Activated CD4-positive, alpha-beta T cell treated with anti-CD3 and anti-CD28 coated beads for 36 hours (primary cell): ENCODE results near the gene RTBDN. TPM values are rescaled to one million over a fixed set of nuclear protein-coding genes. Genes with fewer than 3 reads are reported as not detected.

Experiments
- ATAC-seq: fragments of 200-7000 bp; cut with Tn5 transposase; one replicate; pipeline ENCODE4 v1.10.0; 2021; ENCODE audit warnings: mild to moderate bottlenecking, moderate library complexity
- CTCF ChIA-PET: fragments of 350-600 bp; sonication (Branson Sonifier 250); formaldehyde crosslinking; loops from one replicate; lab custom pipeline; 2021; ENCODE audit warnings: antibody characterized with exemption; lab: Charles Lee
- POLR2A ChIA-PET: fragments of 350-600 bp; sonication (Branson Sonifier 250); formaldehyde crosslinking; loops from one replicate; lab custom pipeline; 2021; ENCODE audit warnings: antibody characterized with exemption, inconsistent platforms; lab: Charles Lee
- DNase-seq: peaks from one replicate; pipeline ENCODE4 v3.0.0-alpha.2; 2020
- H3K27ac Mint-ChIP-seq: one replicate; pipeline ENCODE4 v1.8.0; 2021; ENCODE audit warnings: mixed read lengths
- H3K27me3 Mint-ChIP-seq: one replicate; pipeline ENCODE4 v1.8.0; 2021; ENCODE audit warnings: mixed read lengths
- H3K36me3 Mint-ChIP-seq: one replicate; pipeline ENCODE4 v1.8.0; 2021; ENCODE audit warnings: low read depth, mixed read lengths
- H3K4me1 Mint-ChIP-seq: one replicate; pipeline ENCODE4 v1.8.0; 2021; ENCODE audit warnings: mixed read lengths
- H3K4me3 Mint-ChIP-seq: one replicate; pipeline ENCODE4 v1.8.0; 2021; ENCODE audit warnings: mild to moderate bottlenecking, moderate library complexity, mixed read lengths
- H3K9me3 Mint-ChIP-seq: one replicate; pipeline ENCODE4 v1.8.0; 2021; ENCODE audit warnings: low read depth, mixed read lengths
- intact Hi-C, 2 experiments: fragments of 100-400 bp; cut with DNase I in 1 of 2; cut with micrococcal nuclease in 1 of 2; formaldehyde crosslinking; loops; one replicate each; pipeline versions ENCODE4 v1.14.2 to v1.15.1; 2022 to 2024; cut with DNase I, micrococcal nuclease
- microRNA-seq: library from miRNA; unstranded; fragments of <30 nt; microRNA quantifications from one replicate; pipeline ENCODE4 v1.2.0, GENCODE V29; 2021; ENCODE audit warnings: borderline replicate concordance
- total RNA-seq, 2 experiments: library from RNA; stranded (reverse); gene quantifications; one replicate each; pipeline ENCODE4 v1.2.3, GENCODE V29; 2021

The RTBDN gene
- total RNA-seq, 2 experiments from 2014 or later, result not detected

DNA sequence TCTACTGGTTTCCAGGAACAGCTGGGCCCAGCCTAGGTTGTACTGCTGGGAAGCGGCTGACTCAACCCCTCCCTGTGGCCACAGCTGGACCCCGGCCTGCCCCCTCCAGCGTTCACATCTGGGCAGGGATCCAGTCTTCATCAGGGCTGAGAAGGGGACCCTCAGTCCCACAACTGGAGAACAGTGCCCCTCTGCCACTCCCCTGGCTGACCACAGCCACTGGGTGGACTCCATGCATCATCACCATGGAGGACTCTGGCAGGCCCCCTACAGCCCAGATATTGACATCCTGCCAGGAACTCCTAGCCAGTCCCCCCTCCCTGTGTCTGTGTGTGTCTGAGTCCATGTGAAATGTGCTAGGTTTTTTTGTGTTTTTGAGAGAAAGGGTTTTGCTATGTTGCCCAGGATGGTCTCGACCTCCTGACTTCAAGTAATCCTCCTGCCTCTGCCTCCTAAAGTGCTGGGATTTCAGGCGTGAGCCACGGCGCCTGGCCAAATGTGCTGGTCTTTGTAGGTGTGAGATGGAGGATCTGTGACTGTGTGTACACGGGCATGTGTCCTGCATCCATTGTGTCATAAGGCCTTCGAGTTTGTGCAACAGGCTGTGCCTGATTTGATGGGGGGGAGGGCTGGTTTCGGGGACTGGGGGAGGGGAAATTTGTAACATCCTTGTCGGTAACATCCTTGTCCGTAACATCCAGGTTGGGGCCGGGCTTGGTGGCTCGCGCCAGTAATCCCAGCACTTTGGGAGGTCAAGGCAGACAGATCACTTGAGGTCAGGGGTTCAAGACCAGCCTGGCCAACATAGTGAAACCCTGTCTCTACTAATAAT, 55.0 kb downstream of the RTBDN start:
- intact Hi-C loops, result no loop called here
- H3K9me3 Mint-ChIP-seq, result no peaks in the 10 kb centered on the region
- H3K36me3 Mint-ChIP-seq, result no peaks in the 10 kb centered on the region
- H3K4me3 Mint-ChIP-seq, result peak overlapping the region; percentile 82
- ATAC-seq, result no peak
- peak overlapping the region; percentile 95 for H3K27ac Mint-ChIP-seq
- H3K27me3 Mint-ChIP-seq, result no peaks in the 10 kb centered on the region
- H3K4me1 Mint-ChIP-seq, result peaks cover 38% of the 10 kb centered on the region
- CTCF ChIA-PET, result interaction anchor here (0.6 to 12.0 kb wide), 7 partner anchors 9 to 1297 kb away, joined by 3 to 285 read pairs (median 5); partner anchors contain the start of genes GET3, JUNB, RNASEH2A and THSD8
- peak; percentile 41 for DNase-seq
- POLR2A ChIA-PET, result interaction anchor here (2.4 to 2.8 kb wide), 2 partner anchors 9 to 12 kb away, joined by 9 to 40 read pairs; partner anchors contain the start of gene JUNB

DNA sequence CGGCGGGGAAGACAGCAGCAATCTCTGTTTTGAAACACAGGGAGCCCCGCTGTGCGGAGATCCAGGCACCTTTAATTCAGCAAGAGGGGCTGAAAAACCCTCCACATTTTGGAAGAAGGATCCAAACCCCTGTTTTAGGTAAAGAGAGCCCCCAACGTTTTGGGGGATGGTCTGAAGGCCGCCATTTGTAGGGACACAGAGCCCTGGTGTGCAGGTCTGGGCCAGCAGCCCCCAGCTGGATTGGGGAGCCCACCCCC, 55.5 kb downstream of the RTBDN start:
- H3K4me3 Mint-ChIP-seq, result peak overlapping the region; percentile 82
- ChIA-PET CTCF (interaction anchor here (0.6 to 12.0 kb wide), 9 partner anchors 9 to 1297 kb away, joined by 3 to 285 read pairs (median 4); partner anchors contain the start of genes GET3, JUNB, RNASEH2A and THSD8), POLR2A (interaction anchor here (1.8 to 2.8 kb wide), 3 partner anchors 10 to 17 kb away, joined by 9 to 40 read pairs (median 11); partner anchors contain the start of gene JUNB)
- no peaks in the 10 kb centered on the region for H3K36me3 Mint-ChIP-seq
- H3K27ac Mint-ChIP-seq, result peak overlapping the region; percentile 95
- ATAC-seq, result no peak
- peaks cover 39% of the 10 kb centered on the region for H3K4me1 Mint-ChIP-seq
- no peaks in the 10 kb centered on the region for H3K9me3 Mint-ChIP-seq
- DNase-seq, result no peak
- H3K27me3 Mint-ChIP-seq, result no peaks in the 10 kb centered on the region
- intact Hi-C loops, result no loop called here

DNA sequence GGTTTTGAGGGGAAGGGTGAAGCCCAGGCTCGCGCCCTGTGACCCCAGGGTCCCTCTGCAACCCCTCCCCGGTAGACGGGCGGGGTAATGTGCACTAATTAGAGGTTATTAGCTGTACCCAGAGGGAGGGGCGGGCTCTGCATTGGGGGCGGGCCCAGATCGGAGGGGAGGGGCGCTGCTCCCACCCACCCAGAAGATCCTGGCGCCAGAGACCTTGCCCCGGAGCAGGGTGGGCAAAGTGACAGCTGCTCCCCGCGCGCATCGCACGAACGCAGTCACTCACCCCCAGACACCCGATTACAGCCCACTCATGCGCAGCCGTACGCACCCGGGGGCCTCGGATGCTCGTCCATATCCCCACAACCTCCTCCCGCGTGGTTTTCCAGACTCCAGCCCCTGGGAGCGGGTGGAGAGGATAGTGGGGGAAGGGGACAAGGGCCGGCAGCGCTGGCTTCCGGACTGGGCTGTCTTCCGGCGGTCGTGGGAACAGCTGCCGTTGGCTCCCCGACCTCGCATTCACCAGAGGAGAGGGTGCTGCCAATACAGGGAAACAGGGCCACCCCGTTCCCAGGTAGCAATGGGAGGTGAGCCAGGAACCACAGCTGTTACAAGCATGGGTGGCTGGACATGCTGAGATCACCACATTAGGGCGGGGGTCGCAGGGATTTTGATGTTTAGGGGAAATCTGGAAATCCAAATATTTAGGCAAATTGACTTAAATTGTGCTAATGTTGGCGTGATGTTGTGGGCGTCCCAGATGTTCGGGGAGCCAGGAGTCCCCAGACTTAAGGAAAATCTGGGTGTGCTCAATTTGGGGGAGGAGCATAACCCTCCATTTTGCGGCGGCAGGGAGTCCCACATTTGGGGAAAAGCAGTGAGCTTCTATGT, 56.1 kb downstream of the RTBDN start:
- H3K27ac Mint-ChIP-seq, result peak overlapping the region; percentile 95
- peak; percentile 3 for ATAC-seq
- peak overlapping the region; percentile 82 for H3K4me3 Mint-ChIP-seq
- CTCF ChIA-PET, result interaction anchor here (0.6 to 12.0 kb wide), 17 partner anchors 10 to 321 kb away, joined by 3 to 285 read pairs (median 4); partner anchors contain the start of genes GET3, JUNB, RNASEH2A and THSD8
- intact Hi-C loops, result no loop called here
- no peaks in the 10 kb centered on the region for H3K27me3 Mint-ChIP-seq
- H3K36me3 Mint-ChIP-seq, result no peaks in the 10 kb centered on the region
- H3K4me1 Mint-ChIP-seq, result peaks cover 45% of the 10 kb centered on the region
- POLR2A ChIA-PET, result interaction anchor here (1.0 to 2.8 kb wide), 5 partner anchors 10 to 22 kb away, joined by 5 to 40 read pairs (median 9); partner anchors contain the start of gene JUNB
- no peaks in the 10 kb centered on the region for H3K9me3 Mint-ChIP-seq
- DNase-seq, result peak; percentile 70

DNA sequence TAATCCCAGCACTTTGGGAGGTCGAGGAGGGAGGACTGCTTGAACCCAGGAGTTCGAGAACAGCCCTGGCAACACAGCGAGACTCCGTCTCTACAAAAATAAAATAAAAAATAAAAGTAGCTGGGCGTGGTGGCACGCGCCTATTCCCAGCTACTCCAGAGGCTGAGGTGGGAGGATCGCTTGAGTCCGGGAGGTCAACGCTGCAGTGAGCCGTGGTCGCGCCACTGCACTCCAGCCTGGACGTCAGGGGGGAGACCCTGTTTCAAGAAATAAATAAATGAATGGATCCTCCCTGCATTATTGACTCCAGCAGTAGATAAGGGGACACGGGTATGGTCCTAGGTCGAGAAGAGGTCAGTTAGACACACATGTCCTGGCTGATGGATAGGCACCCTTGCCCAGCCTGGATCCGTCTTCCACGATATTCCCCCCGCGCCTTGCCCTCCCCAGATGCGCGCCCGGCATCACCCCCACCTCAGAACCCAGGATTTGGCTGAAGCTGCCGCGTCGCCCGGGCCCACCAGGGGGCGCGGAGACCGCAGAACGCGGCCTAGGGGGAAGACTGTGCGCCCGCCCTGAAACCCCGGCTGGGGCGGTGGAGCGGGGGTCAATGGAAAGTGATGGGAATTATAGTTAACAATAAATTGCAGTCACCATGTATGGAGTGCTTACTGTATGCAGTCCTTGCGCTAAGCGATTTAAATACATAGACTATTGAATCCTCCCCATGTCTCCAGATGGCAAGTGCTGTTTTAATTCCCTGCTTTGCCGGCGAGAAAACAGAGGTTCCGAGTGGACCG, 57.0 kb downstream of the RTBDN start:
- no peaks in the 10 kb centered on the region for H3K36me3 Mint-ChIP-seq
- POLR2A ChIA-PET, result interaction anchor here (0.6 to 2.8 kb wide), 7 partner anchors 11 to 96 kb away, joined by 3 to 40 read pairs (median 6); partner anchors contain the start of genes DHPS and JUNB
- H3K4me1 Mint-ChIP-seq, result peaks cover 45% of the 10 kb centered on the region
- no peaks in the 10 kb centered on the region for H3K27me3 Mint-ChIP-seq
- CTCF ChIA-PET, result interaction anchor here (0.6 to 12.0 kb wide), 17 partner anchors 10 to 218 kb away, joined by 3 to 285 read pairs (median 4); partner anchors contain the start of gene JUNB
- DNase-seq, result peak; percentile 90
- intact Hi-C loops, result loop anchor here (1.0 kb wide), 1 partner anchor 19 kb away; no protein-coding TSS in a partner anchor
- H3K4me3 Mint-ChIP-seq, result peak overlapping the region; percentile 82
- peak; percentile 24 for ATAC-seq
- no peaks in the 10 kb centered on the region for H3K9me3 Mint-ChIP-seq
- H3K27ac Mint-ChIP-seq, result peak overlapping the region; percentile 95

Small RNA genes within 50 kb of the gene (microRNA-seq; reads per million reads assigned to microRNA genes)
- not detected for gene MIR5684
- gene MIR6794, result not detected

Other genes with a start within 250 kb of the RTBDN start
- 1 to 10 TPM; 7.7 to 8.7 TPM for gene ZNF490, start 223.8 kb downstream of the RTBDN start, total RNA-seq
- 10 to 100 TPM; 16.1 to 18.1 TPM for gene ZNF791, start 223.7 kb downstream of the RTBDN start, total RNA-seq
- 100 to 1,000 TPM; 118 to 154 TPM for gene MAN2B1, start 167.8 kb downstream of the RTBDN start, total RNA-seq
- 10 to 100 TPM; 13.5 to 19.5 TPM for gene WDR83, start 167.8 kb downstream of the RTBDN start, total RNA-seq
- gene DHPS, start 152.7 kb downstream of the RTBDN start, total RNA-seq, result 100 to 1,000 TPM; 101 to 112 TPM
- gene GNG14, start 146.6 kb downstream of the RTBDN start, total RNA-seq, result not detected
- 1 to 10 TPM; 8.3 to 8.8 TPM for gene FBXW9, start 137.9 kb downstream of the RTBDN start, total RNA-seq
- 100 to 1,000 TPM in 1 of 2 experiments, 10 to 100 TPM in 1; 84.8 to 101 TPM for gene TNPO2, start 110.6 kb downstream of the RTBDN start, total RNA-seq
- 100 to 1,000 TPM; 160 to 215 TPM for gene TRIR, start 99.9 kb downstream of the RTBDN start, total RNA-seq
- 10 to 100 TPM; 53.7 to 61.9 TPM for gene GET3, start 97.1 kb downstream of the RTBDN start, total RNA-seq
- not detected for gene BEST2, start 82.8 kb downstream of the RTBDN start, total RNA-seq
- gene HOOK2, start 59.0 kb downstream of the RTBDN start, total RNA-seq, result 10 to 100 TPM; 20.4 to 20.9 TPM
- 100 to 1,000 TPM; 375 to 412 TPM for gene JUNB, start 43.1 kb downstream of the RTBDN start, total RNA-seq
- 100 to 1,000 TPM; 261 to 325 TPM for gene PRDX2, start 32.8 kb downstream of the RTBDN start, total RNA-seq
- gene THSD8, start 32.5 kb downstream of the RTBDN start, total RNA-seq, result 10 to 100 TPM; 31.0 to 48.2 TPM
- gene RNASEH2A, start 28.0 kb downstream of the RTBDN start, total RNA-seq, result 10 to 100 TPM; 27.0 to 51.1 TPM
- 1 to 10 TPM; 1.8 to 2.7 TPM for gene MAST1, start 3.9 kb upstream of the RTBDN start, total RNA-seq
- 10 to 100 TPM; 22.5 to 24.3 TPM for gene DNASE2, start 46.9 kb upstream of the RTBDN start, total RNA-seq
- under 1 TPM; 0.18 to 0.37 TPM for gene KLF1, start 52.6 kb upstream of the RTBDN start, total RNA-seq
- 10 to 100 TPM; 36.2 to 41.1 TPM for gene GCDH, start 56.6 kb upstream of the RTBDN start, total RNA-seq
- gene SYCE2, start 84.7 kb upstream of the RTBDN start, total RNA-seq, result 1 to 10 TPM; 2.7 to 3.5 TPM
- gene FARSA, start 99.1 kb upstream of the RTBDN start, total RNA-seq, result 100 to 1,000 TPM; 120 to 142 TPM
- 100 to 1,000 TPM; 557 to 569 TPM for gene CALR, start 104.0 kb upstream of the RTBDN start, total RNA-seq
- gene RAD23A, start 111.3 kb upstream of the RTBDN start, total RNA-seq, result 100 to 1,000 TPM; 189 to 265 TPM
- 10 to 100 TPM; 31.1 to 36.3 TPM for gene GADD45GIP1, start 122.6 kb upstream of the RTBDN start, total RNA-seq
- under 1 TPM; 0.21 to 0.25 TPM for gene DAND5, start 135.0 kb upstream of the RTBDN start, total RNA-seq
- 1 to 10 TPM; 4.3 to 4.8 TPM for gene NFIX, start 160.9 kb upstream of the RTBDN start, total RNA-seq